IMR-90 (cell line): Measurements from ENCODE around the gene CAPN10. TPM values are rescaled to one million over a fixed set of nuclear protein-coding genes. Genes with fewer than 3 reads are reported as not detected.

ENCODE experiments used
- ATAC-seq: fragments of 200-7000 bp; cut with Tn5 transposase; 2 replicates; pipeline ENCODE4 v1.9.1; 2020; ENCODE audit warnings: low read depth, mild to moderate bottlenecking, moderate library complexity
- BruUV-seq: library from RNA; stranded (reverse); fragments of 400-500 nt; replicated peaks from 2 replicates; lab custom pipeline; 2021; lab: Mats Ljungman, UMichigan
- CTCF ChIA-PET: fragments of 300-600 bp; formaldehyde crosslinking; extraction: SDS; loops from one replicate; lab custom pipeline; 2021; ENCODE audit warnings: antibody characterized with exemption; lab: Yijun Ruan, JAX
- POLR2A ChIA-PET: fragments of 300-600 bp; sonication (Branson Sonifier 250); formaldehyde crosslinking; loops from one replicate; lab custom pipeline; 2022; ENCODE audit warnings: antibody characterized with exemption; ENCODE audit not compliant: unreplicated experiment; lab: Charles Lee
- DNase-seq: peaks from one replicate; pipeline ENCODE4 v3.0.0; 2013
- H2AFZ ChIP-seq: replicated peaks from 2 replicates; pipeline ENCODE3; 2013; ENCODE audit warnings: low read length, mild to moderate bottlenecking; ENCODE audit not compliant: poor library complexity
- H2AK5ac ChIP-seq: 2 replicates; pipeline ENCODE4 v1.6.1; 2013; ENCODE audit warnings: low read depth, low read length, inconsistent platforms
- H2AK9ac ChIP-seq: replicated peaks from 2 replicates; pipeline ENCODE3; 2013; ENCODE audit warnings: mild to moderate bottlenecking, low read depth, low read length, moderate library complexity; ENCODE audit not compliant: poor library complexity
- H2BK120ac ChIP-seq: 2 replicates; pipeline ENCODE4 v1.6.1; 2013; ENCODE audit warnings: low read depth, low read length, inconsistent platforms
- H2BK15ac ChIP-seq: 3 replicates; pipeline ENCODE4 v1.6.1; 2013; ENCODE audit warnings: low read depth, low read length, inconsistent platforms
- H2BK20ac ChIP-seq: 2 replicates; pipeline ENCODE4 v1.6.1; 2013; ENCODE audit warnings: low read depth, mild to moderate bottlenecking, inconsistent platforms, low read length, moderate library complexity
- H2BK5ac ChIP-seq: 2 replicates; pipeline ENCODE4 v1.6.1; 2013; ENCODE audit warnings: mild to moderate bottlenecking, low read depth, low read length, inconsistent platforms; ENCODE audit not compliant: poor library complexity, severe bottlenecking
- H3K14ac ChIP-seq: replicated peaks from 2 replicates; pipeline ENCODE4 v1.6.1; 2013; ENCODE audit warnings: low read depth, low read length, inconsistent platforms
- H3K18ac ChIP-seq: 2 replicates; pipeline ENCODE4 v1.6.1; 2013; ENCODE audit warnings: low read depth, low read length, control low read depth
- H3K23ac ChIP-seq: 2 replicates; pipeline ENCODE4 v1.6.1; 2013; ENCODE audit warnings: low read depth, low read length, inconsistent platforms
- H3K27ac ChIP-seq: 2 replicates; pipeline ENCODE4 v1.5.1; 2013; ENCODE audit warnings: mild to moderate bottlenecking, control low read depth, low read length; ENCODE audit not compliant: insufficient read depth
- H3K27me3 ChIP-seq: 2 replicates; pipeline ENCODE4 v1.6.1; 2013; ENCODE audit warnings: low read length; ENCODE audit not compliant: control insufficient read depth, insufficient read depth
- H3K36me3 ChIP-seq: 2 replicates; pipeline ENCODE4 v1.6.1; 2013; ENCODE audit warnings: low read length, mixed read lengths; ENCODE audit not compliant: control insufficient read depth, insufficient read depth
- H3K4ac ChIP-seq: 2 replicates; pipeline ENCODE4 v1.6.1; 2013; ENCODE audit warnings: low read depth, low read length, inconsistent platforms
- H3K4me1 ChIP-seq: 2 replicates; pipeline ENCODE4 v1.6.1; 2013; ENCODE audit warnings: low read length, mixed read lengths; ENCODE audit not compliant: control insufficient read depth, insufficient read depth
- H3K4me2 ChIP-seq: 2 replicates; pipeline ENCODE4 v1.6.1; 2013; ENCODE audit warnings: low read depth, mild to moderate bottlenecking, control low read depth, low read length, moderate library complexity
- H3K4me3 ChIP-seq: 2 replicates; pipeline ENCODE4 v1.5.1; 2013; ENCODE audit warnings: low read depth, mild to moderate bottlenecking, control low read depth, low read length, moderate library complexity; ENCODE audit not compliant: insufficient read depth
- H3K56ac ChIP-seq: 2 replicates; pipeline ENCODE4 v1.6.1; 2013; ENCODE audit warnings: low read length, inconsistent platforms; ENCODE audit not compliant: insufficient read depth; ENCODE audit errors: extremely low read depth
- H3K79me1 ChIP-seq, 2 experiments: 2 replicates each; pipeline ENCODE4 v1.6.1; 2013; ENCODE audit warnings: low read length in 2 of 2, inconsistent platforms in 1 of 2, low read depth in 1 of 2
- H3K9ac ChIP-seq: 2 replicates; pipeline ENCODE4 v1.6.1; 2013; ENCODE audit warnings: low read depth, low read length, control low read depth
- H3K9me1 ChIP-seq: 2 replicates; pipeline ENCODE4 v1.6.1; 2013; ENCODE audit warnings: low read length, inconsistent platforms; ENCODE audit not compliant: insufficient read depth
- H3K9me3 ChIP-seq: 2 replicates; pipeline ENCODE4 v1.6.1; 2013; ENCODE audit warnings: low read length; ENCODE audit not compliant: control insufficient read depth, insufficient read depth
- H4K20me1 ChIP-seq: 2 replicates; pipeline ENCODE4 v1.6.1; 2013; ENCODE audit warnings: low read length, inconsistent platforms; ENCODE audit not compliant: insufficient read depth
- H4K5ac ChIP-seq: 2 replicates; pipeline ENCODE4 v1.6.1; 2013; ENCODE audit warnings: mild to moderate bottlenecking, low read depth, low read length, control low read depth
- H4K8ac ChIP-seq, 2 experiments: 2 replicates each; pipeline ENCODE4 v1.6.1; 2013; ENCODE audit warnings: low read depth in 2 of 2, low read length in 2 of 2, control low read depth in 1 of 2, inconsistent platforms in 1 of 2
- H4K91ac ChIP-seq: 2 replicates; pipeline ENCODE4 v1.6.1; 2013; ENCODE audit warnings: low read depth, low read length, inconsistent platforms; ENCODE audit not compliant: insufficient read depth
- BHLHE40 ChIP-seq: fragments of 150-350 bp; IDR thresholded peaks from 2 replicates; pipeline ENCODE4 v1.6.1; 2016; ENCODE audit warnings: mild to moderate bottlenecking, low read depth, low read length
- CEBPB ChIP-seq: IDR thresholded peaks from 2 replicates; pipeline ENCODE4 v1.6.1; 2012; ENCODE audit warnings: low read depth, low read length, improper control_type of control experiment
- ELK1 ChIP-seq: fragments of 150-350 bp; IDR thresholded peaks from 2 replicates; pipeline ENCODE4 v1.6.1; 2016; ENCODE audit warnings: low read depth, mild to moderate bottlenecking, low read length, moderate library complexity, borderline replicate concordance
- FOS ChIP-seq: fragments of 150-350 bp; IDR thresholded peaks from 2 replicates; pipeline ENCODE4 v1.6.1; 2016; ENCODE audit warnings: low read depth, low read length
- MAFK ChIP-seq: IDR thresholded peaks from 2 replicates; pipeline ENCODE4 v1.6.1; 2012; ENCODE audit warnings: low read depth, low read length, improper control_type of control experiment
- MAZ ChIP-seq: IDR thresholded peaks from 2 replicates; pipeline ENCODE4 v1.6.1; 2012; ENCODE audit warnings: low read depth, mild to moderate bottlenecking, low read length, improper control_type of control experiment, moderate library complexity, borderline replicate concordance
- NFE2L2 ChIP-seq: fragments of 150-350 bp; IDR thresholded peaks from 2 replicates; pipeline ENCODE4 v1.6.1; 2016; ENCODE audit warnings: low read depth, mild to moderate bottlenecking, low read length
- POLR2A ChIP-seq: IDR thresholded peaks from 2 replicates; pipeline ENCODE4 v1.6.1; 2012; ENCODE audit warnings: mild to moderate bottlenecking, low read depth, low read length
- RAD21 ChIP-seq: IDR thresholded peaks from 2 replicates; pipeline ENCODE4 v1.6.1; 2012; ENCODE audit warnings: low read length, improper control_type of control experiment
- RFX5 ChIP-seq: IDR thresholded peaks from 2 replicates; pipeline ENCODE4 v1.8.0; 2012; ENCODE audit warnings: low read depth, mild to moderate bottlenecking, low read length, moderate library complexity
- USF2 ChIP-seq: fragments of 150-350 bp; IDR thresholded peaks from 2 replicates; pipeline ENCODE4 v1.6.1; 2017; ENCODE audit warnings: mild to moderate bottlenecking, antibody characterized with exemption, low read length, low read depth
- WGBS, 2 experiments: methylation state at CpG; one replicate each; pipeline versions ENCODE4 v1.1.5 to v1.1.7; 2013; ENCODE audit warnings: missing lambda C conversion rate in 2 of 2; ENCODE audit not compliant: insufficient read length in 1 of 2; ENCODE audit errors: extremely low coverage in 2 of 2; 5-methylcytosine and 5-hydroxymethylcytosine counted together
- dilution Hi-C: fragments of 300-500 bp; cut with HindIII; formaldehyde crosslinking; loops from one replicate; pipeline ENCODE4 v1.14.3; 2018; ENCODE audit warnings: low sequenced_read_pairs; ENCODE audit not compliant: unreplicated experiment
- in situ Hi-C: fragments of 300-500 bp; cut with MboI; formaldehyde crosslinking; loops from 3 replicates; pipeline ENCODE4 v1.14.3; 2019; ENCODE audit warnings: low sequenced_read_pairs, inconsistent platforms, mixed read lengths
- intact Hi-C: fragments of 100-400 bp; cut with micrococcal nuclease; formaldehyde crosslinking; loops from 2 replicates; pipeline ENCODE4 v1.10.0; 2022
- polyA plus RNA-seq, 3 experiments: library from polyadenylated mRNA; depleted of rRNA; stranded (reverse); fragments of >200 nt; gene quantifications; 2 replicates each; pipeline ENCODE4 v1.2.3, GENCODE V29; 2012; ENCODE audit warnings: low replicate concordance in 1 of 3
- total RNA-seq: library from RNA; depleted of rRNA; stranded (reverse); fragments of >200 nt; gene quantifications from 2 replicates; pipeline ENCODE4 v1.2.3, GENCODE V29; 2012

CAPN10 gene
- total and polyA plus RNA-seq, 2 of the 4 experiments (the other 2 are of a cell fraction), result 6.3 to 20.9 TPM

GRCh38 chr2:240648155-240648649, 61.7 kb downstream of the CAPN10 start:
- intact Hi-C loops, result no loop called here
- H3K23ac ChIP-seq, result no peak overlapping the region

More at GRCh38 chr2:240648155-240648649, 61.7 kb downstream of the CAPN10 start:
- no peak for DNase-seq
- Histone ChIP-seq H3K36me3 (no peaks in the 10 kb centered on the region), H2AK5ac (no peak overlapping the region), H3K9me3 (no peaks in the 10 kb centered on the region; the same call in 1 of the 2 replicates), H4K5ac (no peak overlapping the region), H3K27me3 (peaks cover 76% of the 10 kb centered on the region), H3K4ac (no peak overlapping the region), H3K9ac (no peak overlapping the region), H2BK120ac (no peak overlapping the region), H2AK9ac (no peak overlapping the region), H3K9me1 (no peaks in the 10 kb centered on the region), H3K4me3 (no peak overlapping the region), H2BK5ac (no peak overlapping the region), H2AFZ (no peak overlapping the region), H3K18ac (no peak overlapping the region), H4K8ac (no peak overlapping the region), H3K27ac (no peak overlapping the region), H2BK15ac (no peak overlapping the region), H3K56ac (no peak overlapping the region), H3K79me1 (no peaks in the 10 kb centered on the region), H3K14ac (no peak overlapping the region), H3K4me1 (no peaks in the 10 kb centered on the region), H2BK20ac (no peak overlapping the region), H4K91ac (no peak overlapping the region), H4K20me1 (no peaks in the 10 kb centered on the region), H3K4me2 (no peak overlapping the region)
- WGBS, 2 experiments, result no CpG with 5 or more reads among the region's 6 CpGs
- in situ Hi-C loops (no loop called here), dilution Hi-C loops (no loop called here)
- POLR2A ChIA-PET, result no interaction called here
- BruUV-seq, result no TSS peak
- CTCF ChIA-PET, result no interaction called here
- no peak for TF ChIP-seq RAD21
- TF ChIP-seq MAZ, result no peak
- TF ChIP-seq CEBPB, result no peak
- no peak for TF ChIP-seq BHLHE40
- no peak for TF ChIP-seq USF2
- no peak for TF ChIP-seq NFE2L2
- no peak for TF ChIP-seq MAFK
- no peak for TF ChIP-seq FOS
- no peak for TF ChIP-seq POLR2A
- no peak for TF ChIP-seq RFX5
- TF ChIP-seq ELK1, result no peak
- no peak for ATAC-seq
